ENCODE results near the gene LMX1B. TPM values are rescaled to one million over a fixed set of nuclear protein-coding genes. Genes with fewer than 3 reads are reported as not detected.

Gene LMX1B
- polyA plus RNA-seq, 1 donor (not counting 4 experiments of a cell fraction or from before 2014, with no cell fraction given) = 0.24 TPM

GRCh38 chr9:126650404-126651341 is 36.9 kb downstream of the LMX1B start:
- dilution Hi-C loops (cut with MboI; ENCODE audit: extremely low pct_ligation_motif_present, low sequenced_read_pairs) = no loop called here
- no peak for TF ChIP-seq CTCF (optimal IDR thresholded peaks at IDR 0.05 in 1 of 3, IDR thresholded peaks at IDR 0.05 in 1 of 3, conservative IDR thresholded peaks at IDR 0.05 in 1 of 3; ENCODE audit: extremely low read depth in 1 of 3, insufficient read depth in 2 of 3, low read length in 3 of 3)
- TF ChIP-seq EZH2 (IDR thresholded peaks at IDR 0.05; ENCODE audit: low read length) = no peak
- H3K36me3 ChIP-seq (ENCODE audit: control insufficient read depth in 2 of 2, extremely low read depth in 1 of 2, insufficient read depth in 2 of 2, low read length in 2 of 2) = no peaks in the 10 kb centered on the region
- FAIRE-seq (no peak), DNase-seq (ENCODE audit: low read depth, low spot score) (no peak)
- H3K79me2 ChIP-seq (ENCODE audit: control insufficient read depth, insufficient read depth, low read length) = no peaks in the 10 kb centered on the region
- no peak overlapping the region for H3K27ac ChIP-seq (ENCODE audit: control insufficient read depth, insufficient read depth, low read length)
- no peak overlapping the region for H3K9ac ChIP-seq (ENCODE audit: control insufficient read depth, extremely low read depth, insufficient read depth, low read length)
- H3K27me3 ChIP-seq (ENCODE audit: control insufficient read depth, extremely low read depth, insufficient read depth, low read length) = peaks cover 42% of the 10 kb centered on the region
- no peak overlapping the region for H3K4me3 ChIP-seq (ENCODE audit: control insufficient read depth in 2 of 3, extremely low read depth in 1 of 3, insufficient read depth in 2 of 3, low read depth in 1 of 3, low read length in 3 of 3)
- no peak overlapping the region for H2AFZ ChIP-seq (ENCODE audit: control insufficient read depth, low read length)
- H3K4me1 ChIP-seq (ENCODE audit: control insufficient read depth, extremely low read depth, insufficient read depth, low read length) = peaks cover 11% of the 10 kb centered on the region
- no peak overlapping the region for H3K4me2 ChIP-seq (ENCODE audit: control insufficient read depth, extremely low read depth, insufficient read depth, low read depth, low read length)
- H3K9me3 ChIP-seq (ENCODE audit: control insufficient read depth, low read depth, low read length) = no peaks in the 10 kb centered on the region
- H3K9me1 ChIP-seq (ENCODE audit: control insufficient read depth, extremely low read depth, insufficient read depth, low read length) = peaks cover 2% of the 10 kb centered on the region
- no peaks in the 10 kb centered on the region for H4K20me1 ChIP-seq (ENCODE audit: control insufficient read depth, extremely low read depth, insufficient read depth, low read length)

GRCh38 chr9:126652140-126652582 is 38.4 kb downstream of the LMX1B start:
- no peak overlapping the region for H3K4me2 ChIP-seq (ENCODE audit: control insufficient read depth, extremely low read depth, insufficient read depth, low read depth, low read length)
- FAIRE-seq = no peak

More at GRCh38 chr9:126652140-126652582, 38.4 kb downstream of the LMX1B start:
- Histone ChIP-seq H4K20me1 (ENCODE audit: control insufficient read depth, extremely low read depth, insufficient read depth, low read length) (no peaks in the 10 kb centered on the region), H3K27ac (ENCODE audit: control insufficient read depth, insufficient read depth, low read length) (no peak overlapping the region), H3K36me3 (ENCODE audit: control insufficient read depth in 2 of 2, extremely low read depth in 1 of 2, insufficient read depth in 2 of 2, low read length in 2 of 2) (no peaks in the 10 kb centered on the region), H3K9me1 (ENCODE audit: control insufficient read depth, extremely low read depth, insufficient read depth, low read length) (peaks cover 2% of the 10 kb centered on the region), H3K9me3 (ENCODE audit: control insufficient read depth, low read depth, low read length) (no peaks in the 10 kb centered on the region), H2AFZ (ENCODE audit: control insufficient read depth, low read length) (no peak overlapping the region), H3K27me3 (ENCODE audit: control insufficient read depth, extremely low read depth, insufficient read depth, low read length) (peaks cover 41% of the 10 kb centered on the region), H3K4me3 (ENCODE audit: control insufficient read depth in 2 of 3, extremely low read depth in 1 of 3, insufficient read depth in 2 of 3, low read depth in 1 of 3, low read length in 3 of 3) (no peak overlapping the region), H3K9ac (ENCODE audit: control insufficient read depth, extremely low read depth, insufficient read depth, low read length) (no peak overlapping the region), H3K4me1 (ENCODE audit: control insufficient read depth, extremely low read depth, insufficient read depth, low read length) (peaks cover 11% of the 10 kb centered on the region), H3K79me2 (ENCODE audit: control insufficient read depth, insufficient read depth, low read length) (no peaks in the 10 kb centered on the region)
- dilution Hi-C loops (cut with MboI; ENCODE audit: extremely low pct_ligation_motif_present, low sequenced_read_pairs) = no loop called here
- DNase-seq (ENCODE audit: low read depth, low spot score) = no peak
- TF ChIP-seq CTCF (optimal IDR thresholded peaks at IDR 0.05 in 1 of 3, IDR thresholded peaks at IDR 0.05 in 1 of 3, conservative IDR thresholded peaks at IDR 0.05 in 1 of 3; ENCODE audit: extremely low read depth in 1 of 3, insufficient read depth in 2 of 3, low read length in 3 of 3) = no peak
- no peak for TF ChIP-seq EZH2 (IDR thresholded peaks at IDR 0.05; ENCODE audit: low read length)
